T47D (cell line): ENCODE data around the gene POMGNT1.

ENCODE experiments used
- DNase-seq, 2 experiments: peaks; one replicate each; pipeline versions ENCODE4 v3.0.0 to v3.0.0-alpha.2; 2011 to 2012; ENCODE audit warnings: low read depth in 1 of 2, low spot score in 1 of 2
- JUND ChIP-seq: IDR thresholded peaks from 2 replicates; pipeline ENCODE4 v1.6.1; 2012; ENCODE audit warnings: low read depth
- in situ Hi-C: cut with HindIII; loops from 2 replicates; pipeline ENCODE4 v1.10.0; 2016; ENCODE audit warnings: low sequenced_read_pairs, low pct_unique_long_range_greater_than_20kb

POMGNT1 gene

GRCh38 chr1:46153228-46153627 is 45.0 kb downstream of the POMGNT1 start:
- in situ Hi-C loops, result no loop called here
- no peak for TF ChIP-seq JUND
- DNase-seq, result no peak

GRCh38 chr1:46152016-46152415 is 46.2 kb downstream of the POMGNT1 start:
- no peak for TF ChIP-seq JUND
- in situ Hi-C loops, result no loop called here
- no peak for DNase-seq

- DNase-seq, result no peak
- in situ Hi-C loops, result no loop called here
- TF ChIP-seq JUND, result no peak
These were observed 48.1 kb downstream of the POMGNT1 start for GRCh38 chr1:46150085-46150484.

GRCh38 chr1:46148318-46148717 is 49.9 kb downstream of the POMGNT1 start:
- in situ Hi-C loops, result no loop called here
- no peak for TF ChIP-seq JUND
- peak in 1 of 2 experiments; percentile 15 for DNase-seq
